HL-60 (cell line): Measurements from ENCODE around the gene PRR33.

Experiments
- DNase-seq, 2 experiments: peaks; one replicate each; pipeline ENCODE4 v3.0.0-alpha.2; 2010 to 2020; ENCODE audit warnings: low read depth in 1 of 2, low spot score in 1 of 2
- H3K27ac ChIP-seq: fragments of 250-450 bp; sonication (Bioruptor Pico); replicated peaks from 2 replicates; pipeline ENCODE4 v1.5.1; 2020; ENCODE audit warnings: mild to moderate bottlenecking, moderate library complexity
- H3K27me3 ChIP-seq: fragments of 250-450 bp; sonication (Bioruptor Pico); 2 replicates; pipeline ENCODE4 v1.5.1; 2021; ENCODE audit warnings: mild to moderate bottlenecking, moderate library complexity; ENCODE audit not compliant: insufficient read depth, poor library complexity, severe bottlenecking
- H3K4me3 ChIP-seq: replicated peaks from 2 replicates; pipeline ENCODE4 v1.5.1; 2011; ENCODE audit warnings: mild to moderate bottlenecking, control low read depth, low read length; ENCODE audit not compliant: insufficient read depth
- GABPA ChIP-seq: IDR thresholded peaks from 2 replicates; pipeline ENCODE4 v1.6.1; 2012; ENCODE audit warnings: low read depth
- POLR2AphosphoS5 ChIP-seq: IDR thresholded peaks from 2 replicates; pipeline ENCODE4 v1.6.1; 2012; ENCODE audit warnings: low read depth
- SPI1 ChIP-seq: IDR thresholded peaks from 2 replicates; pipeline ENCODE4 v1.6.1; 2012; ENCODE audit warnings: low read depth, mild to moderate bottlenecking, borderline replicate concordance
- TF ChIP-seq, protein P1 (sequence below): IDR thresholded peaks from 2 replicates; pipeline ENCODE4 v1.6.1; 2012; ENCODE audit warnings: low read depth; ENCODE audit not compliant: insufficient replicate concordance
- TF ChIP-seq, protein P2 (sequence below): IDR thresholded peaks from one replicate; pipeline ENCODE4 v1.5.1; 2011; ENCODE audit warnings: low read length, control low read depth, inconsistent platforms; ENCODE audit not compliant: insufficient read depth

PRR33 gene

DNA sequence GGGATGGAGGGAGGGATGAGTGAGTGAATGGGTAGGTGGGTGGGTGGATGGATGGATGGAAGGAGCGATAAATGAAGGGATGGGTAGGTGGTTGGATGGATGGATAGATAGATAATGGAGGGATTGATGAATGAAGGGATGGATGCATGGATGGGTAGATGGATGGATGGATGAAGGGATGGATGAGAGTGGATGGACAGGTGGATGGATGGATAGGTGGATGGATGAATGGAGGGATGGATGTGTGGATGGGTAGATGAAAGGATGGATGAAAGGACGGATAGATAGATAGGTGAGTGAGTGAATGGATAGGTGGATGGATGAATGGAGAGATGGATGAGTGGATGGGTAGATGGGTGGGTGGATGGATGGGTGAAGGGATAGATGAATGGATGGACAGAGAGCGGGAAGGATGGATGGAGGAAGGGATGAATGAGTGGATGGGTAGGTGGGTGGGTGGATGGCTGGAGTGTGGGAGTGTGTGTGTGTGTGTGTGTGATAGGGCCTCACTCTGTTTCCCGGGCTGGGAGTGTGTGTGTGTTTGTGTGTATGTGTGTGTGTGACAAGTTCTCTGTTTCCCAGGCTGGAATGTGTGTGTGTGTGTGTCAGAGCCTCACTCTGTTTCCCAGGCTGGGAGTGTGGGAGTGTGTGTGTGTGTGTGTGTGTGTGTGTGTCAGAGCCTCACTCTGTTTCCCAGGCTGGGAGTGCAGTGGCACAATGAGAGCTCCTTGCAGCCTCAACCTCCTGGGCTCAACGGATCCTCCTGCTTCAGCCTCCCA lies 2.1 kb upstream of the PRR33 start:
- Histone ChIP-seq H3K4me3 (no peak overlapping the region), H3K27ac (no peak overlapping the region), H3K27me3 (no peaks in the 10 kb centered on the region)
- no peak for DNase-seq
- TF ChIP-seq SPI1 (no peak), GABPA (no peak), POLR2AphosphoS5 (no peak)
- TF ChIP-seq, protein P1, sequence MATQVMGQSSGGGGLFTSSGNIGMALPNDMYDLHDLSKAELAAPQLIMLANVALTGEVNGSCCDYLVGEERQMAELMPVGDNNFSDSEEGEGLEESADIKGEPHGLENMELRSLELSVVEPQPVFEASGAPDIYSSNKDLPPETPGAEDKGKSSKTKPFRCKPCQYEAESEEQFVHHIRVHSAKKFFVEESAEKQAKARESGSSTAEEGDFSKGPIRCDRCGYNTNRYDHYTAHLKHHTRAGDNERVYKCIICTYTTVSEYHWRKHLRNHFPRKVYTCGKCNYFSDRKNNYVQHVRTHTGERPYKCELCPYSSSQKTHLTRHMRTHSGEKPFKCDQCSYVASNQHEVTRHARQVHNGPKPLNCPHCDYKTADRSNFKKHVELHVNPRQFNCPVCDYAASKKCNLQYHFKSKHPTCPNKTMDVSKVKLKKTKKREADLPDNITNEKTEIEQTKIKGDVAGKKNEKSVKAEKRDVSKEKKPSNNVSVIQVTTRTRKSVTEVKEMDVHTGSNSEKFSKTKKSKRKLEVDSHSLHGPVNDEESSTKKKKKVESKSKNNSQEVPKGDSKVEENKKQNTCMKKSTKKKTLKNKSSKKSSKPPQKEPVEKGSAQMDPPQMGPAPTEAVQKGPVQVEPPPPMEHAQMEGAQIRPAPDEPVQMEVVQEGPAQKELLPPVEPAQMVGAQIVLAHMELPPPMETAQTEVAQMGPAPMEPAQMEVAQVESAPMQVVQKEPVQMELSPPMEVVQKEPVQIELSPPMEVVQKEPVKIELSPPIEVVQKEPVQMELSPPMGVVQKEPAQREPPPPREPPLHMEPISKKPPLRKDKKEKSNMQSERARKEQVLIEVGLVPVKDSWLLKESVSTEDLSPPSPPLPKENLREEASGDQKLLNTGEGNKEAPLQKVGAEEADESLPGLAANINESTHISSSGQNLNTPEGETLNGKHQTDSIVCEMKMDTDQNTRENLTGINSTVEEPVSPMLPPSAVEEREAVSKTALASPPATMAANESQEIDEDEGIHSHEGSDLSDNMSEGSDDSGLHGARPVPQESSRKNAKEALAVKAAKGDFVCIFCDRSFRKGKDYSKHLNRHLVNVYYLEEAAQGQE, result no peak
- TF ChIP-seq, protein P2, sequence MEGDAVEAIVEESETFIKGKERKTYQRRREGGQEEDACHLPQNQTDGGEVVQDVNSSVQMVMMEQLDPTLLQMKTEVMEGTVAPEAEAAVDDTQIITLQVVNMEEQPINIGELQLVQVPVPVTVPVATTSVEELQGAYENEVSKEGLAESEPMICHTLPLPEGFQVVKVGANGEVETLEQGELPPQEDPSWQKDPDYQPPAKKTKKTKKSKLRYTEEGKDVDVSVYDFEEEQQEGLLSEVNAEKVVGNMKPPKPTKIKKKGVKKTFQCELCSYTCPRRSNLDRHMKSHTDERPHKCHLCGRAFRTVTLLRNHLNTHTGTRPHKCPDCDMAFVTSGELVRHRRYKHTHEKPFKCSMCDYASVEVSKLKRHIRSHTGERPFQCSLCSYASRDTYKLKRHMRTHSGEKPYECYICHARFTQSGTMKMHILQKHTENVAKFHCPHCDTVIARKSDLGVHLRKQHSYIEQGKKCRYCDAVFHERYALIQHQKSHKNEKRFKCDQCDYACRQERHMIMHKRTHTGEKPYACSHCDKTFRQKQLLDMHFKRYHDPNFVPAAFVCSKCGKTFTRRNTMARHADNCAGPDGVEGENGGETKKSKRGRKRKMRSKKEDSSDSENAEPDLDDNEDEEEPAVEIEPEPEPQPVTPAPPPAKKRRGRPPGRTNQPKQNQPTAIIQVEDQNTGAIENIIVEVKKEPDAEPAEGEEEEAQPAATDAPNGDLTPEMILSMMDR, result no peak

DNA sequence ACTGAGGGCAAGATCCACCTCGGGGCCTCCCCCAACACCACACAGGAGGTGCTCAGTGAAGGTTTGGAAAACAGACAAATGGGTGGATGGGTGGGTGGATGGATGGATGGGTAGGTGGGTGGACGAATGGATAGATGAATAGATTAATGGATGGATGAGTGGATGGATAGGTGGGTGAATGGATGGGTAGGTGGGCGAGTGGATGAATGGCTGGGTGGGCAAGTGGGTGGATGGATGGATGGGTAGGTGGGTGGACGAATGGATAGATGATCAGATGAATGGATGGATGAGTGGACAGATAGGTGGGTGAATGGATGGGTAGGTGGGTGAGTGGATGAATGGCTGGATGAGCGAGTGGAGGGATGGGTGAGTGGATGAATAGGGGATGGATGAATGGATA lies 863 bp upstream of the PRR33 start:
- no peaks in the 10 kb centered on the region for H3K27me3 ChIP-seq
- no peak for DNase-seq
- TF ChIP-seq SPI1 (no peak), POLR2AphosphoS5 (no peak), GABPA (no peak)
- TF ChIP-seq, protein P1, result no peak
- TF ChIP-seq, protein P2, result no peak
- H3K4me3 ChIP-seq, result no peak overlapping the region
- no peak overlapping the region for H3K27ac ChIP-seq

DNA sequence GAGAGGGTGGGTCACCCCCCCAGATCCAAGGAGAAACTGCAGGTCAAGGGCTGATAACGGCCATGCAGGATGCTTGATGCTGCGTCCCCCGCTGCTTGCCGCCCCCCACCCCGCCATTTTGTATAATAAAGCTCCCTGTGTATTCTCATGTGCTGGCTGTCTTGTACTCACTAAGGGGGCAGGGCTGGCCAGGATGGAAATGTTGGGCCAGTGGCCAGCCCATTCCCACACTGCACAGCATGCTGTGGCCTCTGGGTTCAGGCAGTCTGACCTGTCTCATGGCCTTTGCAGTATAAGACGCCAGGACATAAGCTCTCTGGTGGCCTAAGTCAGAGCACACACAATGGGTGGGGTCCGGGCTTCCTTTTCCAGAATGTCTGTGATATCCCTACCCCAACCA lies 421 bp upstream of the PRR33 start:
- Histone ChIP-seq H3K27me3 (no peaks in the 10 kb centered on the region), H3K4me3 (no peak overlapping the region), H3K27ac (no peak overlapping the region)
- TF ChIP-seq GABPA, result no peak
- TF ChIP-seq, protein P1, result no peak
- TF ChIP-seq, protein P2, result no peak
- no peak for TF ChIP-seq POLR2AphosphoS5
- no peak for TF ChIP-seq SPI1
- DNase-seq, result no peak
